ENCODE measurements around the gene FBN2.

FBN2 gene

DNA sequence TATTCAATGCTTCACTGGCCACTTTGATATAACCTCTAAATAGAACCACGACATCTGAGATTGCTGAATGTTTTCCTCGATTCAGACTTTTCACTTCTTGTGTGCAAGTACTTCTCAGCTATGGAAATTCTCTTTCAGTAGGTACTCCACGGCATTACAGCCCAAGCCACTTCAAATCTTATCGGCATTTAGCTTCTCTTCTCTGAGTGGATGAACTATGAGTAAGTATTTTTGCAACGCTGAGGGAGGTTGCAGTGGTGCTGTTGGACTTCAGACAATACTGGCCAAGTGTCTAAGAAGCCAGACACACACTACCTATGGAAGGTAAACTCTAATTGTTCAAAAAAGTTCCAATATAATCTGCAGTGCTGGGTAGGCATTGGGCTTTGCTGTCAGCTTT lies 60.1 kb downstream of the FBN2 start:
- no peaks in the 10 kb centered on the region for H3K79me2 ChIP-seq (ENCODE audit: insufficient read depth, low read depth)
- no peaks in the 10 kb centered on the region for H3K4me1 ChIP-seq (ENCODE audit: low read depth, poor library complexity, severe bottlenecking)
- no peak overlapping the region for H3K9ac ChIP-seq
- no peak overlapping the region for H2AFZ ChIP-seq (ENCODE audit: low read depth)
- no peaks in the 10 kb centered on the region for H3K36me3 ChIP-seq (ENCODE audit: insufficient read depth)
- TF ChIP-seq, protein P1, sequence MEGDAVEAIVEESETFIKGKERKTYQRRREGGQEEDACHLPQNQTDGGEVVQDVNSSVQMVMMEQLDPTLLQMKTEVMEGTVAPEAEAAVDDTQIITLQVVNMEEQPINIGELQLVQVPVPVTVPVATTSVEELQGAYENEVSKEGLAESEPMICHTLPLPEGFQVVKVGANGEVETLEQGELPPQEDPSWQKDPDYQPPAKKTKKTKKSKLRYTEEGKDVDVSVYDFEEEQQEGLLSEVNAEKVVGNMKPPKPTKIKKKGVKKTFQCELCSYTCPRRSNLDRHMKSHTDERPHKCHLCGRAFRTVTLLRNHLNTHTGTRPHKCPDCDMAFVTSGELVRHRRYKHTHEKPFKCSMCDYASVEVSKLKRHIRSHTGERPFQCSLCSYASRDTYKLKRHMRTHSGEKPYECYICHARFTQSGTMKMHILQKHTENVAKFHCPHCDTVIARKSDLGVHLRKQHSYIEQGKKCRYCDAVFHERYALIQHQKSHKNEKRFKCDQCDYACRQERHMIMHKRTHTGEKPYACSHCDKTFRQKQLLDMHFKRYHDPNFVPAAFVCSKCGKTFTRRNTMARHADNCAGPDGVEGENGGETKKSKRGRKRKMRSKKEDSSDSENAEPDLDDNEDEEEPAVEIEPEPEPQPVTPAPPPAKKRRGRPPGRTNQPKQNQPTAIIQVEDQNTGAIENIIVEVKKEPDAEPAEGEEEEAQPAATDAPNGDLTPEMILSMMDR (conservative IDR thresholded peaks at IDR 0.05; ENCODE audit: low read depth, low read length), result no peak
- no peaks in the 10 kb centered on the region for H3K27me3 ChIP-seq (ENCODE audit: insufficient read depth, low read depth)
- no peak overlapping the region for H3K4me3 ChIP-seq (IDR thresholded peaks at IDR 0.05; ENCODE audit: insufficient read depth, low read depth, low read length)
- H3K4me2 ChIP-seq, result no peak overlapping the region
- no peaks in the 10 kb centered on the region for H4K20me1 ChIP-seq (ENCODE audit: insufficient read depth)
- H3K27ac ChIP-seq, result no peak overlapping the region

DNA sequence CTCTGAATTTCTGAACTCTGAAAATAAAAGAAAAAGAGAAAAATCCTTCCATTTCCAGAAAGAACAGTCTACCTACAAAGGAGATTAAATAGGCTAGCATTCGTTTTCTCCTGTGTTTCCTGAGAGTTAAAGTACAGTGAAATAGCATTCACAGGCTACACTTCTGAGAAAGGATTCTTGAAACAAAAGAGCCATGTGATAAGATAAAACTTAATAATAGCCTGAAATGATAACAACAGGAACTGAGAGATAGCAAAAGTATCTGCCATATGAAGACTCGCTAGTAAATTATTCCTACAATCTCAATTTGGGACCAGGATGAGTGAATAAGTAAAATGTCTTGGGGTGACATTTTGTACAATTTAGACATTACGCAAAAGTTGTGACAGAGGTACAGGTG lies 62.4 kb downstream of the FBN2 start:
- H2AFZ ChIP-seq (ENCODE audit: low read depth), result no peak overlapping the region
- no peaks in the 10 kb centered on the region for H3K4me1 ChIP-seq (ENCODE audit: low read depth, poor library complexity, severe bottlenecking)
- TF ChIP-seq, protein P1 (conservative IDR thresholded peaks at IDR 0.05; ENCODE audit: low read depth, low read length), result no peak
- no peak overlapping the region for H3K4me3 ChIP-seq (IDR thresholded peaks at IDR 0.05; ENCODE audit: insufficient read depth, low read depth, low read length)
- H3K9ac ChIP-seq, result no peak overlapping the region
- no peak overlapping the region for H3K4me2 ChIP-seq
- no peaks in the 10 kb centered on the region for H3K79me2 ChIP-seq (ENCODE audit: insufficient read depth, low read depth)
- H3K27ac ChIP-seq, result no peak overlapping the region
- H3K36me3 ChIP-seq (ENCODE audit: insufficient read depth), result no peaks in the 10 kb centered on the region
- H3K27me3 ChIP-seq (ENCODE audit: insufficient read depth, low read depth), result no peaks in the 10 kb centered on the region
- H4K20me1 ChIP-seq (ENCODE audit: insufficient read depth), result no peaks in the 10 kb centered on the region

DNA sequence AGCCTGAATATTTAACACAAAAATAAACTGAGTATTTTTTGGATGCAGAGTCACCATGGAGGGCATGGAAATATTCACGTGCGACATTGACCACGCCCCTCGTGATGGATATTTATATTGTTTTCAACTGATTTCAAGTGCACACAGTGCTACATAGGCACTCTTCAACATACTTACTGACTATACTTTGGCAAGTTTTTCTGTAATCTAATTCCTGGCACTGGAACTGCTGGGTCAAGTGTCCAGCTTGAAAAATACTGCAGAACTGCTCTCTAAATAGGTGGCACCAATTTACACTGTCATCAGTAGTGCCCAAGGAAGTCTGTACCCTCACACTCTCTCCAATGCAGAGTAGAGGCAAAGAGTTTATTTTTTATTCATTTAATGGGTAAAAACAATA lies 65.1 kb downstream of the FBN2 start:
- Histone ChIP-seq H3K4me2 (no peak overlapping the region), H2AFZ (ENCODE audit: low read depth) (no peak overlapping the region), H4K20me1 (ENCODE audit: insufficient read depth) (no peaks in the 10 kb centered on the region), H3K36me3 (ENCODE audit: insufficient read depth) (no peaks in the 10 kb centered on the region), H3K79me2 (ENCODE audit: insufficient read depth, low read depth) (no peaks in the 10 kb centered on the region), H3K27me3 (ENCODE audit: insufficient read depth, low read depth) (no peaks in the 10 kb centered on the region), H3K27ac (no peak overlapping the region), H3K9ac (no peak overlapping the region), H3K4me1 (ENCODE audit: low read depth, poor library complexity, severe bottlenecking) (no peaks in the 10 kb centered on the region), H3K4me3 (IDR thresholded peaks at IDR 0.05; ENCODE audit: insufficient read depth, low read depth, low read length) (no peak overlapping the region)
- TF ChIP-seq, protein P1 (conservative IDR thresholded peaks at IDR 0.05; ENCODE audit: low read depth, low read length), result no peak

DNA sequence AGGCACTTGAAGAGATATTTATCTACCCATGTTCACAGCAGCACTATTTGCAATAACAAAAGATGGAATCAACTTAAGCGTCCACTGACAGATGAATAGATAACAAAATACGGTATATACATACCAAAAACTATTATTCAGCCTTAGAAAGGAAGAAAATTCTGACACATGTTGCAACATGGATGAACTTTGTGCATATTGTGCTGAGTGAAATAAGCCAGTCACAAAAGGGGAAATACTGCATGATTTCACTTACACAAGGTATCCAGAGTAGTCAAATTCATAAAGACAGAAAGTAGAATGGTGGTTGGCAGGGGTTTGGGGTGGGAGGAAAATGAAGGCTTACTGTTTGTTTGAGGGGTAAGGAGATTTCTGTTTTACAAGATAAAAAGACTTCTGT lies 66.0 kb downstream of the FBN2 start:
- Histone ChIP-seq H3K79me2 (ENCODE audit: insufficient read depth, low read depth) (no peaks in the 10 kb centered on the region), H3K36me3 (ENCODE audit: insufficient read depth) (no peaks in the 10 kb centered on the region), H3K27me3 (ENCODE audit: insufficient read depth, low read depth) (no peaks in the 10 kb centered on the region), H2AFZ (ENCODE audit: low read depth) (no peak overlapping the region), H3K9ac (no peak overlapping the region), H3K4me2 (no peak overlapping the region), H3K27ac (no peak overlapping the region), H3K4me1 (ENCODE audit: low read depth, poor library complexity, severe bottlenecking) (no peaks in the 10 kb centered on the region), H3K4me3 (IDR thresholded peaks at IDR 0.05; ENCODE audit: insufficient read depth, low read depth, low read length) (no peak overlapping the region), H4K20me1 (ENCODE audit: insufficient read depth) (no peaks in the 10 kb centered on the region)
- TF ChIP-seq, protein P1 (conservative IDR thresholded peaks at IDR 0.05; ENCODE audit: low read depth, low read length), result no peak

DNA sequence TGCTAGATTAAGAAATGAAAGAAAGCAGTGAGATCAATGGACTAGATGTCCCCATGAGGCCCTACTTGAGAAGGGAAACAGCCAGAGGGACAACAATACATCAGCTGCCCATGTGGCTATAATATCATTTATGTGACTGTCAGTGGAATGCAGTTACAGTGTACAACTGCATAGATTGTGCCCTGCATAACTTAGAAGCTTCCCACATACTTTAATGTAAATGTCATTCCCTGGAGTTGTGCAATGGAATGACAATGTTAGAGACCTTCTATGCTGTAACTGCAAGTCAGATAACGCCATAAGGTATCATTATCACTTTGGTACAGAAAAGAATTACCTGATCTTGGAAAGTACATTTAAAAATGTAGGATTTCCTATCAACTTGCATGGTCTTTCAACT lies 67.4 kb downstream of the FBN2 start:
- Histone ChIP-seq H3K4me2 (no peak overlapping the region), H3K36me3 (ENCODE audit: insufficient read depth) (no peaks in the 10 kb centered on the region), H2AFZ (ENCODE audit: low read depth) (no peak overlapping the region), H3K4me3 (IDR thresholded peaks at IDR 0.05; ENCODE audit: insufficient read depth, low read depth, low read length) (no peak overlapping the region), H3K27ac (no peak overlapping the region), H3K27me3 (ENCODE audit: insufficient read depth, low read depth) (no peaks in the 10 kb centered on the region), H3K79me2 (ENCODE audit: insufficient read depth, low read depth) (no peaks in the 10 kb centered on the region), H3K9ac (no peak overlapping the region), H4K20me1 (ENCODE audit: insufficient read depth) (no peaks in the 10 kb centered on the region), H3K4me1 (ENCODE audit: low read depth, poor library complexity, severe bottlenecking) (no peaks in the 10 kb centered on the region)
- TF ChIP-seq, protein P1 (conservative IDR thresholded peaks at IDR 0.05; ENCODE audit: low read depth, low read length), result no peak
